Sigmoid colon (tissue), 4 donors: Measurements from ENCODE around the gene DOCK3.

ENCODE experiments used
- CTCF ChIP-seq, 4 experiments: fragments of 450-650 bp in 3 of 4; fragments of 200-600 bp in 1 of 4; IDR thresholded peaks; one replicate each; pipeline ENCODE4 v1.5.1; 2016 to 2019; ENCODE audit warnings: antibody characterized with exemption in 4 of 4, mild to moderate bottlenecking in 3 of 4, moderate library complexity in 2 of 4
- POLR2A ChIP-seq, 2 donors: fragments of 450-650 bp; IDR thresholded peaks; one replicate each; pipeline ENCODE4 v1.6.1; 2016; ENCODE audit warnings: antibody characterized with exemption in 2 of 2, mild to moderate bottlenecking in 2 of 2, moderate library complexity in 2 of 2
- POLR2AphosphoS5 ChIP-seq, 4 donors: sonication (generic); formaldehyde crosslinking; IDR thresholded peaks; one replicate each; pipeline ENCODE4 v1.6.1; 2017; ENCODE audit warnings: antibody characterized with exemption in 4 of 4

GRCh38 chr3:51378065-51378464 lies 703.3 kb downstream of the DOCK3 start:
- TF ChIP-seq POLR2A (IDR thresholded peaks at IDR 0.05) (no peak), CTCF (IDR thresholded peaks at IDR 0.05) (no peak), POLR2AphosphoS5 (IDR thresholded peaks at IDR 0.05) (no peak)
